ENCODE results near the gene VTA1. TPM values are rescaled to one million over a fixed set of nuclear protein-coding genes. Genes with fewer than 3 reads are reported as not detected.
"Not testable (repeated sequence)": the region's sequence is repeated elsewhere in the genome, so short reads cannot be mapped to it uniquely, and the experiment has no call there.

The VTA1 gene
- total and polyA plus RNA-seq, 3 experiments from 2014 or later = 63.8 to 74.4 (median 66.5) TPM

DNA sequence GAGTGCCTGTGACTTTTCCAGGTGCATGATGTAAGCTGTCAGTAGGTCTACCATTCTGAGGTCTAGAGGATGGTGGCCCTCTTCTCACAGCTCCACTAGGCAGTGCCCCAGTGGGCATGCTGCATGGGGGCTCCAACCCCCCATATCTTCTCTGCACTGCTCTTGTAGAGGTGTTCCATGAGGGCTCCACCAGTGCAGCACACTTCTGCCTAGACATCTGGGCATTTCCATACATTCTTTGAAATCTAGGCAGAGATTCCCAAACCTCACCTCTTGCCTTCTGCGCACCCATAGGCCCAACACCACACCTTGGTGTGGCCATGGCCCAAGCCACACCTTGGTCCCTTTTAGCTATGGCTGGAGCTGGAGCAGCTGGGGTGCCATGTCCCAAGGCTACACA, 66.3 kb downstream of the VTA1 start:
- peaks cover 22% of the 10 kb centered on the region for H3K36me3 ChIP-seq (ENCODE audit: insufficient read depth, low read length)
- no peak overlapping the region for H3K4me3 Mint-ChIP-seq
- ChIA-PET CTCF (no interaction called here), POLR2A (no interaction called here)
- H3K27ac ChIP-seq (ENCODE audit: low read depth, low read length) = no peak overlapping the region
- H3K9me3 Mint-ChIP-seq = peaks cover 0 to 11% (median 2%) of the 10 kb centered on the region in 5 donors
- H3K4me1 ChIP-seq (ENCODE audit: insufficient read depth, low read length) = no peaks in the 10 kb centered on the region
- H3K27me3 Mint-ChIP-seq = no peaks in the 10 kb centered on the region
- H3K9me3 ChIP-seq (ENCODE audit: low read length) = no peaks in the 10 kb centered on the region
- no peak for DNase-seq
- no peaks in the 10 kb centered on the region for H3K27me3 ChIP-seq (ENCODE audit: insufficient read depth, low read length, poor library complexity, severe bottlenecking)
- H3K4me1 Mint-ChIP-seq = no peaks in the 10 kb centered on the region
- peaks cover 33 to 72% (median 43%) of the 10 kb centered on the region in 3 donors for H3K36me3 Mint-ChIP-seq
- no peak overlapping the region for H3K4me3 ChIP-seq (ENCODE audit: low read length)
- H3K27ac Mint-ChIP-seq = peak overlapping the region in 1 of 8 donors; percentile 44

DNA sequence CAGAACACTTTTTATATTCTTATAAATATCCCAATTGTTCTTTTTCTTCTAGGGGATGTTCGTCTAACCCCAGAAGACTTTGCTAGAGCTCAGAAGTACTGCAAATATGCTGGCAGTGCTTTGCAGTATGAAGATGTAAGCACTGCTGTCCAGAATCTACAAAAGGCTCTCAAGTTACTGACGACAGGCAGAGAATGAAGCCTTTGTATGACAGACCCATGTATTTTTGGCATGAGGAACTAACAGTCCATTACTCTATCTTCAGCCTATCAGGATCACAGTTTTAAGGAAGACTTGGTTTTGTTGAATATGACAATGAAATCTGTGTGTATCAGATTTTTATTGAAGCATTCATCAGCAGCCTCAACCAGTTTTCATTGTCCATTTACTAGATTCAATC, 71.4 kb downstream of the VTA1 start:
- Mint-ChIP-seq H3K4me1 (no peaks in the 10 kb centered on the region), H3K27me3 (no peaks in the 10 kb centered on the region), H3K27ac (no peak overlapping the region), H3K36me3 (peaks cover 11 to 51% (median 16%) of the 10 kb centered on the region in 3 donors), H3K4me3 (no peak overlapping the region), H3K9me3 (peaks cover 0 to 2% (median 0%) of the 10 kb centered on the region in 5 donors)
- no peaks in the 10 kb centered on the region for H3K9me3 ChIP-seq (ENCODE audit: low read length)
- H3K27ac ChIP-seq (ENCODE audit: low read depth, low read length) = no peak overlapping the region
- CTCF ChIA-PET = no interaction called here
- POLR2A ChIA-PET = no interaction called here
- H3K36me3 ChIP-seq (ENCODE audit: insufficient read depth, low read length) = peaks cover 3% of the 10 kb centered on the region
- H3K27me3 ChIP-seq (ENCODE audit: insufficient read depth, low read length, poor library complexity, severe bottlenecking) = no peaks in the 10 kb centered on the region
- no peak for DNase-seq
- no peak overlapping the region for H3K4me3 ChIP-seq (ENCODE audit: low read length)
- H3K4me1 ChIP-seq (ENCODE audit: insufficient read depth, low read length) = no peaks in the 10 kb centered on the region

DNA sequence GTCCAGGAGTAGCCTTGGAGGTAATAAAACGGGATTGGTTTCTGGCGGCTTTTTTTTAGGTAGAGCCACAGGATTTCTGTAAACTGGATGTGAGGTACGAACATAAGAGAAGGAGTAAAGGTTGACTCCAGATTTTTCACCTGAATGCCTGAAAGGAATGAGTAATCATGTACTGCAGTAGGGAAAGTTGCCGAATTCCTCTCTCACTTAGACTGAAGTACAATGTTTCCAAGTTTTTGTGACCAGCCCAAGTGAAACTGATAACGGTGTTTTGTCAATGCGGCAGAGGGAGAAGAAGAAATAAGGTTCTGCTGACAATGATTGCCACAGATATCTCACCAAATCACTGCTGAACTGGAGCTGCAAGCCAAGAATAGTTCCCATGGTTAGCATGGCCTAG, 75.0 kb downstream of the VTA1 start:
- Histone ChIP-seq H3K4me3 (ENCODE audit: low read length) (no peak overlapping the region), H3K36me3 (ENCODE audit: insufficient read depth, low read length) (no peaks in the 10 kb centered on the region), H3K27me3 (ENCODE audit: insufficient read depth, low read length, poor library complexity, severe bottlenecking) (no peaks in the 10 kb centered on the region), H3K27ac (ENCODE audit: low read depth, low read length) (no peak overlapping the region), H3K9me3 (ENCODE audit: low read length) (no peaks in the 10 kb centered on the region), H3K4me1 (ENCODE audit: insufficient read depth, low read length) (no peaks in the 10 kb centered on the region)
- Mint-ChIP-seq H3K4me3 (no peak overlapping the region), H3K9me3 (peaks cover 0 to 4% (median 0%) of the 10 kb centered on the region in 5 donors), H3K27ac (no peak overlapping the region), H3K27me3 (no peaks in the 10 kb centered on the region), H3K4me1 (peaks cover 0 to 4% (median 0%) of the 10 kb centered on the region in 3 donors), H3K36me3 (peaks cover 0 to 26% (median 7%) of the 10 kb centered on the region in 3 donors)
- no peak for DNase-seq
- ChIA-PET POLR2A (no interaction called here), CTCF (no interaction called here)

DNA sequence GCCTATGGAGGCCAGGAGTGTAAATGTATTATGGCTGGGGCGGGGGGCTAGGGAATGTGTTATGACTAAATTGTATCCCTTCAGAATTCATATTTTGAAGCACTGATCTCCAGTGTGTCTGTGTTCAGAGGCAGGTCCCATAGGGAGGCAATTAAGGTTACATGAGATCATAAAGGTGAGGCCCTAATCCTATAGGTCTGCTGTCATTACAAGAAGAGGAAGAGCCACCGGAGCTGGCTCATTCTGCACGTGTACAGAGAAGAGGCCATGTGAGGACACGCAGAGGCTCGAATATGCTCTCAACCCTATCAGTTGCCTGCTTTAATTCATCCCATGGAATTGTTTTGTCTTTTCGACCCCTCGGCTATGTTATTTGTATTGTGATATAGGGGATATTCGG, 76.9 kb downstream of the VTA1 start:
- DNase-seq = no peak
- ChIA-PET CTCF (no interaction called here), POLR2A (no interaction called here)
- Histone ChIP-seq H3K27me3 (ENCODE audit: insufficient read depth, low read length, poor library complexity, severe bottlenecking) (no peaks in the 10 kb centered on the region), H3K27ac (ENCODE audit: low read depth, low read length) (no peak overlapping the region), H3K4me3 (ENCODE audit: low read length) (no peak overlapping the region), H3K4me1 (ENCODE audit: insufficient read depth, low read length) (no peaks in the 10 kb centered on the region), H3K9me3 (ENCODE audit: low read length) (no peaks in the 10 kb centered on the region), H3K36me3 (ENCODE audit: insufficient read depth, low read length) (no peaks in the 10 kb centered on the region)
- Mint-ChIP-seq H3K4me3 (no peak overlapping the region), H3K27me3 (no peaks in the 10 kb centered on the region), H3K36me3 (peaks cover 0 to 14% (median 6%) of the 10 kb centered on the region in 3 donors), H3K9me3 (peaks cover 0 to 16% (median 7%) of the 10 kb centered on the region in 5 donors), H3K4me1 (peaks cover 0 to 4% (median 0%) of the 10 kb centered on the region in 3 donors), H3K27ac (no peak overlapping the region)

DNA sequence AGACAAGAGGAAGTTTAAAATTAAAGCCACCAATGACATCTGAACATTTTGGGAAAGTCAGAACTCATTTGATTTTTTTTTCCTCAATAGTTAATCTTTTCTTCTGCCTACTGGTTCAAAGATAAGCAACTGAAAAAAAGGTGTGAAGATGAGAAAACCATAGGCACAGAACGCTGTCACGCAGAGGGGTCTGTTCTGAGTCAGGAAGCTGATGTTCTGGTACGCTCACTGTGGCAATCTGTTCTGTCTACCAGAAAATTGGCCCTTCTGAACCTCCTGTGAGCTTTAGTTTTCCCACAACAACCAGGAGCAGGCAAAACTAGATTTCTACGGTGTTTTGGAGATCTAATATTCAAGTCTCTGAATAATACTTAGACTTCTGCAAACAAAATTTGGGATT, 78.1 kb downstream of the VTA1 start:
- H3K4me1 Mint-ChIP-seq = peaks cover 0 to 4% (median 0%) of the 10 kb centered on the region in 3 donors
- no peak overlapping the region for H3K4me3 ChIP-seq (ENCODE audit: low read length)
- H3K9me3 ChIP-seq (ENCODE audit: low read length) = no peaks in the 10 kb centered on the region
- peak overlapping the region in 1 of 8 donors; percentile 72 for H3K27ac Mint-ChIP-seq
- ChIA-PET CTCF (interaction anchor here (0.6 kb wide), 1 partner anchor 62 kb away, joined by 3 read pairs; no protein-coding TSS in a partner anchor), POLR2A (no interaction called here)
- no peaks in the 10 kb centered on the region for H3K27me3 Mint-ChIP-seq
- H3K27me3 ChIP-seq (ENCODE audit: insufficient read depth, low read length, poor library complexity, severe bottlenecking) = no peaks in the 10 kb centered on the region
- no peak overlapping the region for H3K27ac ChIP-seq (ENCODE audit: low read depth, low read length)
- H3K9me3 Mint-ChIP-seq = peaks cover 0 to 20% (median 7%) of the 10 kb centered on the region in 5 donors
- H3K4me3 Mint-ChIP-seq = no peak overlapping the region
- H3K4me1 ChIP-seq (ENCODE audit: insufficient read depth, low read length) = no peaks in the 10 kb centered on the region
- no peaks in the 10 kb centered on the region for H3K36me3 ChIP-seq (ENCODE audit: insufficient read depth, low read length)
- DNase-seq = no peak
- H3K36me3 Mint-ChIP-seq = peaks cover 0 to 4% (median 2%) of the 10 kb centered on the region in 3 donors

DNA sequence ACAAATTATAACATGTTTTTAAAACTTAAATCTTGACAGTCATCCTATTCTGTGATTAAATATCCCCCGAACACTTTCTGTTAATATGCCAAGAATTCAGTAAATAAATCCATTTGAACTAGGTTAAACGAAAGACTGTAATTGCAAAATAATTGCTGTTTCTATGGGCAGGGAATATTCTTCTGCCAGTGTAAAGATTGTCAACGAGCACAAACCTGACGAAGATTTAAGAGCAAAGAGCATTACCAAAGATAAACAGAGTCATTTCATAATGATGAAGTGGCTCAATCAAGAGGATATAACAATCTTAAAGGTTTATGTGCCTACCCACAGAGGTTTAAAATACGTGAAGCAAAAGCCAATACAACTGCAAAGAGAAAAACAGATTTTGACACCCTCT, 78.5 kb downstream of the VTA1 start:
- no peak overlapping the region for H3K4me3 ChIP-seq (ENCODE audit: low read length)
- Mint-ChIP-seq H3K36me3 (peaks cover 0 to 2% (median 1%) of the 10 kb centered on the region in 3 donors), H3K9me3 (peaks cover 0 to 21% (median 10%) of the 10 kb centered on the region in 5 donors), H3K4me1 (peaks cover 0 to 4% (median 0%) of the 10 kb centered on the region in 3 donors), H3K4me3 (no peak overlapping the region), H3K27ac (peak overlapping the region in 1 of 8 donors; percentile 72), H3K27me3 (no peaks in the 10 kb centered on the region)
- H3K36me3 ChIP-seq (ENCODE audit: insufficient read depth, low read length) = no peaks in the 10 kb centered on the region
- H3K4me1 ChIP-seq (ENCODE audit: insufficient read depth, low read length) = no peaks in the 10 kb centered on the region
- no peaks in the 10 kb centered on the region for H3K27me3 ChIP-seq (ENCODE audit: insufficient read depth, low read length, poor library complexity, severe bottlenecking)
- no peak for DNase-seq
- CTCF ChIA-PET = no interaction called here
- no peaks in the 10 kb centered on the region for H3K9me3 ChIP-seq (ENCODE audit: low read length)
- POLR2A ChIA-PET = no interaction called here
- H3K27ac ChIP-seq (ENCODE audit: low read depth, low read length) = no peak overlapping the region

DNA sequence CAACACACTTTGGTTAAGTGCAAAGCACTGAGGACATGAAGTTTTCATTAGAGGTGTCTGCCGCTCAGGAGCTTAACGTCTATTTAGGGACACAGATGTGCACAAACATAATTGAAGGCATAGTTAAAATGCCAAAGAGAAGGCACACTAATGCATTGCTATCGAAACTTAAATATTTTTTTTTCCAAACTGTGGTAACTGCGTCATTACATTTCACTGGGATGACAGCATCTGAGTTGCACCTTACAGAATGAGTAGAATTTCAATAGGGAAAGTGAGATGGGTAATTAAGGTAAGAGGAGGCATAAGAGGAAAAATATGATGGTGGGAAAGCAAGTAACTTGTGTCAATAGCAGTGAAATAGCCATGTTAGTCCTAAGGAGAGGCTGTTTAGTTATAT, 79.7 kb downstream of the VTA1 start:
- H3K4me1 ChIP-seq (ENCODE audit: insufficient read depth, low read length) = no peaks in the 10 kb centered on the region
- POLR2A ChIA-PET = no interaction called here
- H3K36me3 Mint-ChIP-seq = no peaks in the 10 kb centered on the region
- DNase-seq = no peak
- peaks cover 0 to 21% (median 12%) of the 10 kb centered on the region in 5 donors for H3K9me3 Mint-ChIP-seq
- no peaks in the 10 kb centered on the region for H3K36me3 ChIP-seq (ENCODE audit: insufficient read depth, low read length)
- no peaks in the 10 kb centered on the region for H3K27me3 ChIP-seq (ENCODE audit: insufficient read depth, low read length, poor library complexity, severe bottlenecking)
- no peak overlapping the region for H3K4me3 ChIP-seq (ENCODE audit: low read length)
- CTCF ChIA-PET = no interaction called here
- H3K27ac Mint-ChIP-seq = no peak overlapping the region
- H3K27me3 Mint-ChIP-seq = peaks cover 0 to 1% of the 10 kb centered on the region in 2 donors
- H3K27ac ChIP-seq (ENCODE audit: low read depth, low read length) = no peak overlapping the region
- H3K4me1 Mint-ChIP-seq = peaks cover 0 to 4% (median 0%) of the 10 kb centered on the region in 3 donors
- H3K9me3 ChIP-seq (ENCODE audit: low read length) = no peaks in the 10 kb centered on the region
- H3K4me3 Mint-ChIP-seq = no peak overlapping the region

DNA sequence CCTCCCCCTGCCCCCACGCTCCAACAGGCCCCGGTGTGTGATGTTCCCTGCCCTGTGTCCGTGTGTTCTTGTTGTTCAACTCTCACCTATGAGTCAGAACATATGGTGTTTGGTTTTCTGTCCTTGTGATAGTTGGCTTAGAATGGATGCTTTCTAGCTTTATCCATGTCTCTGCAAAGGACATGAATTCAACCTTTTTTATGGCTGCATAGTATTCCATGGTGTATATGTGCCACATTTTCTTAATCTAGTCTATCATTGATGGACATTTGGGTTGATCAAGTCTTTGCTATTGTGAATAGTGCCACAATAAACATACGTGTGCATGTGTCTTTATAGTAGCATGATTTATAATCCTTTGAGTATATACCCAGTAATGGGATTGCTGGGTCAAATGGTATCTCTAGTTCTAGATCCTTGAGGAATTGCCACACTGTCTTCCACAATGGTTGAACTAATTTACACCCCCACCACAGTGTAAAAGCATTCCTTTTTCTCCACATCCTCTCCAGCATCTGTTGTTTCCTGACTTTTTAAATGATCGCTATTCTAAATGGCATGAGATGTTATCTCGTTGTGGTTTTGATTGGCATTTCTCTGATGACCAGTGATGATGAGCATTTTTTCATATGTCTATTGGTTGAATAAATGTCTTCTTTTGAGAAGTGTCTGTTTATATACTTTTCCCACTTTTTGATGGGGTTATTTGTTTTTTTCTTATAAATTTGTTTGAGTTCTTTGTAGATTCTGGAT, 82.6 kb downstream of the VTA1 start:
- H3K4me3 ChIP-seq (ENCODE audit: low read length); H3K27me3 Mint-ChIP-seq; H3K27me3 ChIP-seq (ENCODE audit: insufficient read depth, low read length, poor library complexity, severe bottlenecking); H3K36me3 Mint-ChIP-seq; H3K27ac ChIP-seq (ENCODE audit: low read depth, low read length); H3K4me1 ChIP-seq (ENCODE audit: insufficient read depth, low read length); H3K9me3 ChIP-seq (ENCODE audit: low read length); H3K27ac Mint-ChIP-seq; H3K36me3 ChIP-seq (ENCODE audit: insufficient read depth, low read length); POLR2A ChIA-PET; H3K4me3 Mint-ChIP-seq; DNase-seq; CTCF ChIA-PET: not testable (repeated sequence)
- H3K4me1 Mint-ChIP-seq = peaks cover 3 to 15% (median 13%) of the 10 kb centered on the region in 3 donors
- peaks cover 0 to 21% (median 12%) of the 10 kb centered on the region in 5 donors for H3K9me3 Mint-ChIP-seq

Data from CD8-positive, alpha-beta memory T cell (primary cell).